Activated gamma-delta T cell treated with anti-CD3 and anti-CD28 coated beads, Interleukin-2, amount 50 U/mL, for 16 hours (primary cell): ENCODE data around the gene SPEF2.
A peak's percentile ranks its signal among the peaks of the same experiment; 100 is the strongest.
"Not testable (repeated sequence)": the region's sequence is repeated elsewhere in the genome, so short reads cannot be mapped to it uniquely, and the experiment has no call there.

Source experiments
- DNase-seq: peaks from one replicate; pipeline ENCODE4 v3.0.0-alpha.2; 2020; ENCODE audit warnings: low read depth

The SPEF2 gene

DNA sequence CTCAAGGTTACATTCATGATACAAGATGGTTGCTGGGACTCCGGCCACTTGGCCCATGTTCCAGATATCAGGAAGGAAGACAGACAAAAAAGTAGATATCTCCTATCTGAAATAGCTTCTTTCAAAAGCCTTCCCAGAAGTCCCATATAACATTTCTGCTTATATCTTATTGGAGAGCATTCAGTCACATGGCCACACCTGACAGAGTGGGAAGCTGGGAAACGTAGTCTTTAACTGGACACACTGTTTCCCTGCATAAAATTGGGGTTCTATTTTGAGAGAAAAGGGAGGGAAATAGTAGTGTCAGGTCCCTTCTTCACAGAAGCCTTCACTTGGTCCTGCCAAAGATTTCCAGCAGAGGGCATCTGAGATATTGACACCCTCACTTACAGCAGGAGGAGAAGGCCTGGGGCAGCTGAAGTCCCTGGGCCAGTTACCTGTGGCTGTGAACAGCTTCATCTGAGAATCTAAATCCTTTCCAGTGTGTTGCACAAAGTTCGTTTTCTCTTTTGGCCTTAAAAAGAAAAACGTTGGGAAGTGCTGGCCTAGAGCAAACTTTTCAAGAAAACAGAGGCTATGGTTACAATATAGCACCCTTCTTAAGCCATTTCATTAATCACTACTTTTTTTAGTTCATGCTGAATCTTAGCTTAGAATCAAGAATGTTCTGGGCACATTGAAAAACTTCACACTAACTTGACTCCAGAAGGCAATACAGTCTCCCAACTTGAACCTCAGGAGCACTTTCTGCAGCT lies 33.5 kb downstream of the SPEF2 start:
- peak; percentile 44 for DNase-seq

DNA sequence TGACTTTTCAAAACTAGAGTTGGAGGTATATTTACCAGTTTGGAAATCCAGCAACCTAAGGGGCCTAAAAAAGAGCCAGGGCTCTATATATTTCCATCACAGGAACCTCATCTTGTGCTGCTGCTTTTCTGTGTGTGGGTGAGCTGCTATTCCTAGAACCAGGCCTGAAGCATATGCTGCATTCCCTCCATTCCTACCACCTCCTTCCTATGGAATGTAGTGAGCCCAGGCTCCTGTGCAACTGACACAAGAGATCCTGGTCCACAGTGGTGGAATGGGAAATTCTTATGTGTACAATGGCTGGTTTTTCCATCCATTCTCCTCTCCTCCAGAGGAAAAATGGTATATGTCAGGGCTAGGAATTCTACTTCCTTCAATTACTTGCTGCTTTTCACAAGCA lies 39.1 kb downstream of the SPEF2 start:
- no peak for DNase-seq

DNA sequence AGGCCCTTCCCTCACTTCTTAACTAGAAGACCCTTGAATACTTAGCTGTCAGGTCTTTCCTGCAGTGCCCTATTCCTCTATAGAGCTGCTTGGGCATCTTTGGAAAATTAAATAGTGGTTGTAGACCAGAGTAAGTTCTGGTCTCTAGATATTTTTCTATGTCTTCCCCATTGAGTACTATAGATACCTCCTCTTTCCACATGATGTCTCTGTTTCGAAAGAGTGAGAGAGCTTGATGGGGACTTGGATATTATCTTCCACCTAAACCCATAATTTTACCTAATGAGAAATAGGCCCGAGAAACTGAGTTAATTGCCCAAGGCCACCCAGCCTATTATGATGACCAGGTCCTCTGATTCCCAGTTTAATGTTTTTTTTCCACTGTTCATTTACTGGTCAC lies 40.2 kb downstream of the SPEF2 start:
- DNase-seq, result no peak

DNA sequence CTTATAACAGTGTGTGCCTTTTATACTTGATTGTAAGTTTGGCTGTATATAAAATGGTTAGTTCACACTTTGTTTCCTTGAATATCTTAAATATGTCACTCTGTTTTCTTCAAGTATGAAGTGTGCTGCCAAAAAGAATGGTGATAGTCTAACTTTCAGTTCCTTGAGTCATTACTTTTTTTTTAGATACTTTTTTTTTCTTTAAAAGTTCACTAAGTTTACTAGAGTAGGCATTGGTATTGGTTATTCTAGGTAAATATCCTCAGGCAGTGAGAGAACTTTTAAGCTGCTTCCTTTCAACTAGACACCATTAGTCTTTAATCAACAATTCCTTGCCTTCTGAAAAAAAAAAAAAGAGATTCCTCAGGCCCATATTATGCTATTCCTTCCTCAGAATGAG lies 41.9 kb downstream of the SPEF2 start:
- DNase-seq, result no peak

DNA sequence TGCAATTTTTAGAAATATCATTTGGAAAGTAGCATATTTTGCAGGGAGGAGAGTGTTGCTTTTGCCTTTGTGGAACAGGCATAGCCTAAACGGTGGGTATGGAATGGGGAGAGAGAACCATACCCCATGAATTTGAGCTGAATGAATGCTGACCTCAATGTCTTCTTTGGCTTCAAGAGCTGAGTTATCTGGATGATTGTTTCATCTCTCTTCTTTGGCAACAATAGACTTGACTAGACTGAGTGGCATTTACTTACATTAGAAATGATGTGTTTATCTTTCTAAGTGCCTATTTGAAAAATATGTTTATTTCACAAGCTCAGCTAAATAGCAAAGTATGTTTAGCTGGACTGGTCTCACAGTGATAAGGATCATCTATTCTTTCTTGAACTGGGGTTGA lies 42.8 kb downstream of the SPEF2 start:
- DNase-seq, result no peak

DNA sequence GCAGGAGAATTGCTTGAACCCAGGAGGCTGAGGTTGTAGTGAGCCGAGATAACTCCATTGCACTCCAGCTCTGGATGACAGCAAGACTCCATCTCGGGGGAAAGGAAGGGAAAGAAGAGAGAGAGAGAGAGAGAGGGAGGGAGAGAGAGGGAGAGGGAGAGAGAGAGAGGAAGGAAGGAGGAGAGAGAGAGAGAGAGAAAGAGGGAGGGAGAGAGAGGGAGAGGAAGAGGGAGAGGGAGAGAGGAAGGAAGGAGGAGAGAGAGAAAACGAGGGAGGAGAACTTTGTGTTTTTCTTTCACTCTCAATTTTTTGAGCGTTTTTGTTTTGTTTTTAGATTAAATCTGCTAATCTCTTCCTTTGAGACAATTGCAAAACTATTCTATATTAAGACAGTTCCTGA lies 46.9 kb downstream of the SPEF2 start:
- no peak for DNase-seq

DNA sequence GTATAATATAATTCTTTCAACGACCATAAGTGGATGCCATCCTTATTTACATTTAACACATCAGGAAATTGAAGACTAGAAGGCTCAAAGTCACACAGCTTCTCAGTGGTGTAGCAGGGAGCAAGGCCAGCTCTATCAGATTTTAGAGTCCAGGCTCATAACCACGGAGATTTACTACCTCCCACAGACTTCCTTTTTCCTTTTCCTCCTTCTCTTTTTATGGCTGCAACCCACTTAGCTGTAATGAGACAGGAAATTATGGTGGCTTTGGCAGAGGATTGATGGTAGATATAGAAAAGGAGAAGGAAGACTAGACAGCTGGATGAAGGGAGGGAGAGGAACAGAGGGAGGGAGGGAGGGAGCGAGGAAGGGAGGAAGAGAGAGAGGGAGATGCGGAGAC lies 47.4 kb downstream of the SPEF2 start:
- no peak for DNase-seq

DNA sequence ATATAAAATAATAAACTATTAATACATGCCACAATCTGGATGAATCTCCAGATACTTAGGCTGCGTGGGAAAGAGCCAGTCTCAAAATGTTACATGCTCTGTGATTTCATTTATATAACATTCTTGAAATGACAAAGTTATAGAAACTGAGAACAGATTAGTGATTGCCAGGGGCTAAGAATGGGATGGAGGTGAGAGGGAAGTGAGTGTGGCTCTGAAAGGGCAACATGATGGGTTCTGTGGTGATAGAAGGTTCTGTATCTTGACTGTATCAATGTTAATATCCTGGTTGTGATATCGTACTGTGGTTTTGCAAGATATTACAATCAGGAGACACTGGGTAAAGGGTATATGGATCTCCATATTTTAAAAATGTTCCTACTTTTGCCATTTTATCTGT lies 50.7 kb downstream of the SPEF2 start:
- DNase-seq, result no peak

DNA sequence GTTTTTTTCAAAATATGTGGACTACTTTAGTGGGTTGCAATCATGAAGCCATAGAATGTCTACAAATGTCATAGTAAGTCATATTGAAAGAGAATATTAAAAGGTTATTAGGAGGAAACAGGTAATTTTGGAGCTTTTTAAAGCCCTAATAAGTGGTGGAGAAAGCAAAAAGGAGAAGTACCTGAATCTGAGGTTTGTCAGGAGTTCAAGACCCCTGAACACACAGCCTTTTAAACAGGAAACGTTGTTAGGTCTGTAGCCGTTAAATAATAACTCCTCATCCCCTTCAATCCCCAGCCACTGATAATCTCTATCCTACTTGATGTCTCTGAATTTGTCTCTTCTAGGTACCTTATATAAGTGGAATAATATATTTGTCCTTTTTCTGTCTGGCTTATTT lies 51.1 kb downstream of the SPEF2 start:
- no peak for DNase-seq

DNA sequence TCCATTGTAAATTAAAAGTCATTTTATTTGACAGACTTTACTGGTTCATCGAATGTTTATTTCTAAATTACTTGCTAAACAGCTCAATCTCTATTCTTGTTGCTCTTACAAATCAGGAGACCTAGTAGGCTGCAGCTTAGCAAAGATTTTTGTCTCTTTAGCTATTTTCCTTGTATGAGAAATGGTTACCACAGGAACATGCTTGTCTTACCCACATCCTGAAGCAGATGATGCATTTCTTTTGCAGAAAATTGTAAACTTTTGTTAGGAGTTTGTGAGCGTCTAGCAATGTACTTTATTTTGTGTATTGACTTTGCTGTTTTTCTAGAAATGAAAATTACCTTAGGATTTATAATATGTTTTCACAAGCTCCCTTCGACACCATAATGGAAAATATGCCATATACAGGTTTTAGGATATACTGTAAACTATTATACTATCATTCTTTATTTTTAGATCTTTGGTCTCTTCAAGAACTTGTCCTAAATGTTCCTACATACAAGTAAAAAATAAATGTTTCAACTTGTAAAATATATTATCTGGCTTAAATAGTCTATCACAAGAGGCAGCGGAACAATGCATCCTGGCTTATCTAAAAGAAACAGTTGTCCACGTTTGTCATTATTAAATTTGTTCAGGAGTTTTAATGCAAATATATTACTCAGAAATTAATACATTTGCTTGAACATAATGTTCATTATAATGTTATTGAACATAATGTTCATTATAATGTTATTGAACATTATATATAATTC lies 54.1 kb downstream of the SPEF2 start:
- DNase-seq, result no peak

DNA sequence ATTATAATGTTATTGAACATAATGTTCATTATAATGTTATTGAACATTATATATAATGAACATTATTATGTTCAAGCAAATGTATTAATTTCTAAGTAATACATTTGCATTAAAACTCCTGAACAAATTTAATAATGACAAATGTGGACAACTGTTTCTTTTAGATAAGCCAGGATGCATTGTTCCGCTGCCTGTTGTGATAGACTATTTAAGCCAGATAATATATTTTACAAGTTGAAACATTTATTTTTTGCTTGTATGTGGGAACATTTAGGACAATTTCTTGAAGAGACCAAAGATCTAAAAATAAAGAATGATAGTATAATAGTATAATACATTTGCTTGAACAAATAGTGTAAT lies 54.6 kb downstream of the SPEF2 start:
- DNase-seq, result not testable (repeated sequence)

DNA sequence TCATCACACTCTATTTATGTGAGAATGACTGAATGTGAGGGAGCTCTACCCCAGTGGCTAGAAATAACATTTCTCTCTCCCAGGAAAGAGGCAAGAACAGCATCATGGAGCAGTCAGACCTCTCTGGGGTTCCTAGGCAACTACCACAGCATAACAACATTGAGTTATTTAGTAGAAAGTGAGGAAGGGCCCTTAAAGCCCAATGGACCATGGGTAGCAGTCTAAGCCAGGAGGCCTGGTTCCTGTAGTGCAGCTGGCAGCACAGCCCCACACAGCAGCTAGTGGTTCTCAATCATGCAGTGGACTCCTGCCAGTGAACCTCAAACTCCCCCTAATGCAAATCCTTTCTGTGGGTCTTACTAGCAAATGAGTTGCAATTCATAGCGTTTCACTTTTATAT lies 55.3 kb downstream of the SPEF2 start:
- DNase-seq, result no peak

DNA sequence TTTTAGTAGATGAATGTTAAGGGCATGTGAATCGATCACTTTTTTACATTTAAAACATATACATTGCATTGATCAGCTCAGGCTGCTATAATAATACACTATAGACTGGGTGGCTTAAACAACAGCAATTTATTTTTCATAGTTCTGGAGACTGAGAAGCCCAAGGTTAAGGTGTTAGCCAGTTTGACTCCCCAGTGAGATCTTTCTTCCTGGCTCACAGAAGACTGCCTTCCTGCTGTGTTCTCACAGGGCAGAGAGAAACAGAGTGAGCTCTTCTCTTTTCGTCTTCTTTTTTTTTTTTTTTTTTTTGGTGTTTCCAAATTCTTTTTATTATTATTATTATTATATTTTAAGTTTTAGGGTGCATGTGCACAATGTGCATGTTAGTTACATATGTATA lies 56.4 kb downstream of the SPEF2 start:
- DNase-seq, result no peak

DNA sequence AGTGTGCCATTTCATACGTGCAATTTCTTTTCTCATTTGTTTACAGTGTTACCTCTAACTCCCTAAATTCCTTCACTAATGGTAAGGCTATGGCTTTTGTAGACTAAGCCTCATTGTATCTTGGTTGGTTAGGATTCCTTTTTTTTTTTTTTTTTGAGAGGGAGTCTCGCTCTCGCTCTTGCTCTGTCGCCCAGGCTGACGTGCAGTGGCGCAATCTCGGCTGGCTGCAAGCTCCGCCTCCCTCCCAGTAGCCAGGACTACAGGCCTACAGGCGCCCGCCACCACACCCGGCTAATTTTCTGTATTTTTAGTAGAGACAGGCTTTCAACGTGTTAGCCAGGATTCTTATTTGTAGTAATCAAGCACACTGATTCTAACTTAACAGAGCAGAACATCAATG lies 57.7 kb downstream of the SPEF2 start:
- DNase-seq, result no peak

DNA sequence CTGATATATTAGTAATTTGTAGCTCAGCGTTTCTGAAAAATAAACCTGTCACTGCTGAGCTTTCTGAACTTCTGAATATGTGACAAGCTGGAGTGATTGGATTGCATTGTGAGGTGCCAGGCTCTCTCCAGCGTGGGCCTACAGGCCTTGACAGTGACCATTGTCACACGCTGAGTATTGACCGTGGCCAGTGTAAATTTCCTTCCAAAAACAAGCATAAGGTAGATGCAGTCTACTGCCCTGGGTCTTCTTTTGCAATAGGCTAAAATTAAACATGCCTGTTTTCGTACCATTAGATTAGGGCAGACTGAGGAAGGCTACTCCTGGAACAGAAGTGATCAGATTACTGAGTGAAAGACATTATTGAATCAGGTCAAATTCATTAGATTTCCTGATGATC lies 60.2 kb downstream of the SPEF2 start:
- DNase-seq, result no peak

DNA sequence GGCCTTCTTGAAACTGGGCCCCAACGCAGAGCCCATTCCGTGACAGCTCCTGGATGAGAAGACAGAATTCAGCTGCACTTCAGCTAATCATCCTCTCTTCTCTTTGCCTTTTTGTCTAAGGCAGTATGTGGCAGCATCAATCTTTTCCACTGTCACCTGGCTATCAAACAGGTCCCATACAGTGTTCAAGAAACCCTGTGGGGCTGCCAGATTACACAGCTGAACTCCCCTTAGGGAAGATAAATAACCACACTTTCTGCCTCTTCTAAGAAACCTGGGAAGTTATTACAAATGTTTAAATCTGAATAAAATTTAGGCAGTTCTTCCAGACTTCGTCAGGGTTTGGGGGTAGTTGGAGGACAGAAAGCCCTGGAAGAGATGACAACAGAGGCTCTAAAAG lies 61.0 kb downstream of the SPEF2 start:
- no peak for DNase-seq

DNA sequence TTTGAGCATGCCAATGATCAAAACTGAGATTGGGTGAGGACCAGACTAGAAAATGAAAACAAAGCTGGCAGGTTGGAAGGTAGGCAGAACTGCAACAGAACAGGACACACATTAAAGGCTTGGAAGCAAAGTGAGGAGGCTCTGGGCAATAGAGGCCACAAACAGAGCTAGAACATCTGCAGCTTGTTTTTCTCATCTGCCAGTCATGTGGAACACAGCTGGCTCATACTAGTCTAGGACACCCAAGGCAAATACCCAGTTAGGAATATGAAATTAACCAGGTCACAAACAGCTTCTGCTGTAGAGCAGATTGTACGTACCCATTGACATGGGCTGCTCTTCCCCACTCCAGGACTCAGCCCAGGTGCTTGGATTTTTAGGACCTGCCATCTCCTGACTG lies 61.7 kb downstream of the SPEF2 start:
- DNase-seq, result no peak

DNA sequence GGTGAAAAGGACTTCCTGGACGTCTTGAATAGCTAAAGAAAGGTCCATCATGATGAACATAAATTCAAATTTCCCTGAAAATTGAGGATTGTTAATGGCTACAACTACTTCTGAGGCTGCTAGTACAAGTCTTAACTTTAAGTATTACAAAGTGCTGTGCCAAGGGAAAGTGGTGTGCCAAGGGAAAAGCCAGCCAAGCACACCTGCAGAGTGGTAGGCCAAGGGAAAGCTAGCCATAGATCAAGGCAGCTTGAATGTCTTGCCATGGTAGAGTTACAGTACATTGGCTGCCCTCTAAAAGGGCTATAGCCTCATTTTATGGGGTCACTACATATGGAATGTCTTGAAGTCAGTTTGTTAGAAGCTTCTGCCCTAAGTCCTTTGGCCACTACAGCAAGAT lies 64.2 kb downstream of the SPEF2 start:
- no peak for DNase-seq

DNA sequence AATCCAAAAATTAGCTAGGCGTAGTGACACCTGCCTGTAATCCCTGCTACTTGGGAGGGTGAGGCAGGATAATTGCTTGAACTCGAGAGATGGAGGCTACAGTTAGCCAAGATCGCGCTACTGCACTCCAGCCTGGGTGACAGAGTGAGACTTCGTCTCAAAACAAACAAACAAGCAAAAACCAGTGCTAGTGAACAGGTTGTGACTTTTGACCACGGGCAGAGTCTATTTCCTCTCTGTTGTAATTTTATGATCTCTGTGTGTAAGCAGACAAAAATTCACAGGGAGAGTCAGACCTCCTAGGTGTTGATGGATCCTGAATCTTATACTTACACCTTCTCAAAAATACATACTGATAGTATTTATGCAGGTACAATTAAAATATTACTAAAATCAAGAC lies 65.8 kb downstream of the SPEF2 start:
- no peak for DNase-seq

DNA sequence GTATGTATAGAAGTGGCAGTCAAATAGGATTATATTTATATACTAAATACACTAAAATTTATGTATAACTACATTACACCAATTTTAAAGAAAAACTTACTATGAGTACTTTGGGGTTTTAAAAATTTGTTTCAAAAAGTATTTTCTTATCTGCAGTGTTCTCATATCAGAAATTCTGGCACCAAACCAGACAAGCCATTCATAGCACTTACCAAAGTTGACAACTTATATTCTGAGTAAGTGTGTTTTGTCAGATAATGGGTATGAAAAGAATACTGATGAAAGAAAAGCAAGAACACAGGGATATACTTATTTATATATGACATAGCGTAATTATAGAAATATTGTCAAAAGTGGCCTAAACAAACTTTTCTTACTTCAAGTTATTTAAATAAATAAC lies 67.5 kb downstream of the SPEF2 start:
- DNase-seq, result no peak

DNA sequence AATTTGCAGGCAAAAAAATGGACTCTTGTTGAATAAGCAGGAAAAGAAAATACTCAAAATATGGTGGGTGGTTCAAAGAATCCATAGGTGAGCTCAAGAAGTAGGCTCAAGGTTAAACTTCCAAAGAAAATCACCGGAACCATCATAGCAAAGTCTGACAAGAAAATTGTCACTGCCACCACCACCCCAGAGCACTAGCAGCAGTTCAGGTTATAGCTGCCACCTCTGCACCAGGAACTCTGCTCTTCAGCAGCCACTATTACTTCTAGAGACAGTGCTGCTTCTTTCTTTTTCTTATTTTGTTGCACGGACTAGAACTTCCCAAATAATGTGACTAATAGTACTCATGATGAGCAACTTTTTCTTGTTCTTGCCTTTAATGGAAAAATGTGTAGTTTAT lies 70.3 kb downstream of the SPEF2 start:
- no peak for DNase-seq

DNA sequence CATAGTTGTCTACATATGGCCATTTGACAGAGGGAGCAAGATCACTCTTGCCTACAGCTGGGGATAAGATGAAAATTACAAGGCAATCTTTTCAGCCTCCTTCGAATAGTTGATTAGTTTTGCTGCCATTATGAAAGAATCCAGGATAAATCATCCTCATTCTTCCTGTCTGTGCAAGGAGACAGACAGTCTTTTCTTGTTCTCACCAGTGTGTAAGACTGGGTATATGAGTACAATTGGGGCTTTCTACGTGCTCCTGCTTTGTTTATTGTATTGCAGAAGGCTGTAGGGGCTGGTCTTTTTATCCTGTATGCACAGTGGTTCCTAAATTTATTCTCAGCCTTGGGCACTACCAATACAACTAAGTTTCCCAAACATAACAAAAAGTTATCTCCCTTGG lies 76.8 kb downstream of the SPEF2 start:
- DNase-seq, result no peak

DNA sequence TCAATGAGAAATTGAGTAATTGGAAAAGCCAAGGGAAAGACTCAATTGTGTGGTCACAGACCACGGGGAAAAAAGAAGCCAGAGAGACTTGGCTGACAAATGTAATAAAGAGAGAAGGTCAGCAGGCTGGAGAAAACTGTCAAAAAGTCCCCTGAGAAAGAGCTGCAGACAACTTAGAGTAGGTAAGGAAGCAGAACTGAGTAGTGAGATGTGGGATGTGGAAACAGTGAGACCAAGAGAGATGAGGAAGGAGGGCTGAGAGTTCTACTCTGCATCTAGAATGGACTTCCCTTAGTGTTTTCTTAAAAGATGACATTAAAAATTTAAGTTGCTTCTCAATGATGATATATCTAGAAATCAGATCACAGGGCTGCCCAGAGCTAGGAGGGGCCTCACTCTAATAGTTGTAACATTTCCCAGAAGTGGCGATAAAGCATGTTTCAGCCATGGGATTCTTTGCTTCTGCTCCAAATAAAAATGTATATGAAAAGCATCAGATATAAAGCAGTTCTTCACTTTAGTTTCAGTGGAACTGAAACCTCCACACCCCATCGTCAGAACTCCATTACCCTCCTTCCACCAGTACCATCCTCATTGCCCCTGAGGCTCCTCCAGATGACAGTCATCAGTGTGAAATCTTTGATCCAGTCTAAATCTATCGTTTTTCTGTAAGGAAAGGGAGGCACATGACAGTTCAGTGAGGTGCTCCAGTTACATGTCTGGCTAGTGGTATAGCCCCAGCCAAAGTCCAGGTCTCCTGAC lies 80.6 kb downstream of the SPEF2 start:
- DNase-seq, result no peak
